ENCODE results near the gene MYLK.

MYLK gene

DNA sequence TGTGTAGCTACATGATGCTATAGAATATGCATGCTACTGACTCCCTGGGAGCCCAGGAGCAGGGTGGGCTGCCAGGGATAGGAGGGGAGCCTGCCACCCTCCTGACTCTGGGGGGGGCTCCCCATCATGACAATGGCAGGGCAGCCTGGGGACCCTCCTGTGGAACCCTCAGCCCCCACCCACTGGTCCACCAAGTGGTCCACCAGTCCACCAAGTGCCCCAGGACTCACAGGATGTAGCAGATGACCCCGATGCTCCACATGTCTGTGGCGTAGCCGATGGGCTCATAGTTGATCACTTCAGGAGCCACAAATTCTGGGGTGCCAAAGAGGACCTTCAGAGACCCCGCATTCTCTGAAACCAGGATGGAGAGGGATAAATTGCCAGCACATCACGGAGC, 246.3 kb downstream of the MYLK start:
- no peak for DNase-seq

DNA sequence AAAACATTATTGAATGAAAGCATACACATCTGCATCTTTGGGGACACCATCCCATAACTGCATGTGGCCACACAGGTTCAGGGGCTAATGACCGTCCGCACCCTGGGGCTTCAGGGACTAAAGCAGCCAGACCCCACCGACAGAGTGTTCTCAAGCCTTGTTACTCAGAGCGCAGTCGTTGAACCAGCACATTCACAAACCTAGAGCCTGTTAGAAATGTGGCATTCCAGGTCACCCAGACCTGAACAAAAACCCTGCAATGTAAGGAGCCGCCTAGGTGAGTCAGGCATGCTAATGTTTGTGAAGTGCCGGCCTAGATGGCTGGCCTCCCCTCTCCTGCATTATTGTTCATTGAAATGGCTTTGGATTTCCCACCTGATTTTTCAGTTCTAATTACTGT, 247.0 kb downstream of the MYLK start:
- no peak for DNase-seq

DNA sequence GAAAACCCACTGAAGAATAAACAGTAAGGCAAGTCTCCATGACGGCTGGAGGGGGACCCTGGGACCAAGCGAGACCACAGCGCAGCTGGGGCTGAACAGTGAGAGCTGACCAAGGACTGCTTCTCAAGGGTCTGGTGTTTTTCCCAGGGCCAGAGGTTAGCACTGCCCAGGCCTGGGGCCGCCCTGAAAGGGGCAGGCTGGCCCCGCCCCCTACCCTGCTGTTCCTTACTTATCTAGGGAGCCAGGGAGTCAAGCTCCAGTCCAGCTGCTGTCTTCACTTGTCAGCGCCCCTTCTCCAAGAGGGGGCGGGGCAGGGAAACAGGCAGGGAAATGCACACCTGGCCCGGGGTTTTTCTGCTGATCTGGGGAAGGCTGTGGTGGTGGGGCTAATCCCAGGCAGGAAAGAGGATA, 247.7 kb downstream of the MYLK start:
- DNase-seq, result no peak

DNA sequence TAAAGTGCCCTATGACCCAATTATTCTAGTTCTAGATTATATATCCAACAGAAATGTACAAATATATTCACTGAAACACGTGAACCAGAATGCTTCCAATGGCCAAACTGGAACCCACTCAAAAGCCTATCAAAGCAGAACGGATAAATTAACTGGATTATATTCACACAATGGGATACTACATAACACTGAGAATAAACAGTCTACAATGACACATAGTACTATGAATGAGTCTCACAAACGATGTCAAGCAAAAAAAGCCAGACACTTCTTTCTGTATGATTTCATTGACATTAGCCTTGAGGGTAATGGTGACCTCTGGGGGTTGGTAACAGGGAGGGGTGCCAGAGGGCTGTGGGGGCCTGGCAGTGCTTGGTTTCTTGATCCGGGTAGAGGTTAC, 248.4 kb downstream of the MYLK start:
- no peak for DNase-seq

DNA sequence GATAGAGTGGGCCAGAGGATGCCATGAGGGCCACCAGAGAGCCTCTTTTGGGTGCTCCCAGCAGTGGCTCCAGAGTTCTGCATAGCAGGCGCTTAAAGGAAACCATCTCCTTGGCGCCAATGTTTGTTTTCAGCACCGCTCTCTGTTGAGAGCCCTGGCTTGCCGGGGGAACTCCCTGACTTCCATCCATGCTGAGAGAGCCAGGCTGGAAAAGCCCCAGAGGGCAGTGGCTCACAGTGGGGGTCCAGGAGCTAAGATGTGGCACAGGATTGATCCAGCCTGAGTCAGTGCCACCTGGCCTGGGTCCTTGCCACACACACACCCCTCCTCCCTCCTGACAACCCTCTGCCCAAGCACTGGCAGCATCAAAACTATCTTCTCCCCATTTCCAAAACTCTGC, 248.9 kb downstream of the MYLK start:
- no peak for DNase-seq

DNA sequence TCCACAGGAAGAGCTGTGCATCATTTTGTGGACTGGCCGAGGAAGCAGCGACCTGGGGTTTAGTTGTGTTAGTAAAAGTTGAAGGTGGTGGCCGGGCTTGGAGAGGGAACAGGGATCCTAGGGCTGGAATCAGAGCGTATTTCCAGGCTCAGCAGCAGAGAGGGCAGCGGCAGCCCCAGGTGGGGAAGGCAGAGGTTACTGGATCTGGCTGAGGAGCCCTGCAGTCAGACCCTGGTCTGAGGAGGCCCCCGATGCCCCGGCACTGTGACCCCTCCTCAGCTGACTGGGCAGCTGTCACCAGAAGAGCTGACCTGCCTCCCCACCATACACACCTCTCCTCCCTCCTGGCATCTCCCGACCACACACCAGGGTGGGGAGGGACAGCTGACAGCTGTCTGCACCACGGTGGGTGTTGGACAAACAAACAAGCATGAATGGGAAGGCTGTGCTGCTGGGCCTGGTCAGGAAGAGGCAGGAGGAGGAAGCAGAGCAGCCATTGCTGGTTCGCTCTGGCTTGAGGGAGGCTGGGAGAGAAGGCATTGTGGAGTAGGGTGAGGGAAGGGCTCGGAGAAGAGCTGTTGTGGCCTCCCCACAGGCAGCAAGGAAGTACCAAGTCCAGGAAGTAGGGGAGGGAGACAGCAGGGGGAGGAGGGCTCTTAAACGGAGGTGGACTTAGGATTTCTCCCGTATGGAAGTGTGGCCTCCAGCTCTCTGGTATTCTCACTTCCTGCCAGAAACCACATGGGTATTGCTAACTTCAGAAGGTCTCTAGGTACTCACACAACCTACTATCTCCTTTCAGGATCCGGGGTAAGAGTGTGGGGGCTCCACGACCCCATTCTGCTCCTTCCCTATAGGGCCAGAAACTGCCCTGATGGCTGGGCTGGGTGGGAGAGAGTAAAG, 249.7 kb downstream of the MYLK start:
- DNase-seq, result no peak

DNA sequence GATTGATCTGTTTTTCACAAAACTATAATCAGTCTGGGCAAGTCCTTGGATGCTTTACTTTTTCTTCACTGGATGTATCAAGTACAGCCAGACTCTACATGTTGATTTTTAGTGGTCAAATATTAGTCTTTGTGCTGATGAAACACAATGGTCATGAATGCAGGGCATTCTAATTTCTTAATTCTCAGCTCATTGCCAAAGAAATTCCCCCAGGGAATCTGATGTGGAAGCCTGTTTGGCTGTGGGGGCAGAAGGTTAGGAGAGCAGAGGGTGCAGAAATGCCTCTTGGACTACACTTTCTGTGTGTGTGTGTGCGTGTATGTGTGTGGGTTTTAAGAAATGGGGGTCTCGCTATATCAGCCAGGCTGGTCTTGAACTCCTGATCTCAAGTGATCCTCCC, 250.6 kb downstream of the MYLK start:
- no peak for DNase-seq

DNA sequence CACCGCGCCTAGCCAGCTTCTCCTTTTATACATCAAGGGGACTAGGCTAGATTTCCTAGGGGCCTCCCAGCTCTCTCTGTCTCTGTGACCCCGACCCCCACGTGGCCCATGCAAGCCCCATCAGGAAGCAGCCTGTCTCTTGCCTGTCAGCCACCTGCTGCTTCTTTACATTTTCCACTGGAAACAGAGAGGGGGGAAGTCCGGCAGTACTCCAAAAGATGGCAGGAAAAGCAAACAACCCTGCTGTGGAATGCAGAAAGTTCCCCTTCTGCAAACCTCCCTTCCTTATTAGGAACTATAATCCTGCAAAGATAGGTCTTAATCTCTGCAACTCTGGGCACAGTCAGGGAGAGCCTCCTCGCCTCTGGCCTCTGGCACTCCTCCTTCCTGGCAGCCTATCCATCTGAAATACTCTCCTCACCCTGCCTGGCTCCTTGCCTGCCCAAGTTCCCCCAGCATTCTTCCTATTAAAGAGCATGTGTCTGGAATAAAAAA, 251.9 kb downstream of the MYLK start:
- DNase-seq, result no peak

DNA sequence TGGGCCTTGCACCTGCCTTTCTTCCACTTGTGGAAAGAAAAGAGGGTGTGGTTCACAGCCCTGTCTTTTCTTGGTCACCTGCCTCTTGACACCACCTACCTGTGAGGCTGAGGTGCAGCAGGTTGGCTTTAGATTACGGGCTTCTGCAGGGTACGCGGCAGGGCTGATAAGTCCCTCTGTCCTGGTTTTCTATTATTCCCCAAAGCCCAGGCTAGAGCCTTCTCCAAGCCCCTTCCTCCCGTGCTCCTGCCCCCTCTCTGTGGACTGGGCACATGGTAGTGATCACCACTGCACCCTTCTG, 254.4 kb downstream of the MYLK start:
- no peak for DNase-seq

DNA sequence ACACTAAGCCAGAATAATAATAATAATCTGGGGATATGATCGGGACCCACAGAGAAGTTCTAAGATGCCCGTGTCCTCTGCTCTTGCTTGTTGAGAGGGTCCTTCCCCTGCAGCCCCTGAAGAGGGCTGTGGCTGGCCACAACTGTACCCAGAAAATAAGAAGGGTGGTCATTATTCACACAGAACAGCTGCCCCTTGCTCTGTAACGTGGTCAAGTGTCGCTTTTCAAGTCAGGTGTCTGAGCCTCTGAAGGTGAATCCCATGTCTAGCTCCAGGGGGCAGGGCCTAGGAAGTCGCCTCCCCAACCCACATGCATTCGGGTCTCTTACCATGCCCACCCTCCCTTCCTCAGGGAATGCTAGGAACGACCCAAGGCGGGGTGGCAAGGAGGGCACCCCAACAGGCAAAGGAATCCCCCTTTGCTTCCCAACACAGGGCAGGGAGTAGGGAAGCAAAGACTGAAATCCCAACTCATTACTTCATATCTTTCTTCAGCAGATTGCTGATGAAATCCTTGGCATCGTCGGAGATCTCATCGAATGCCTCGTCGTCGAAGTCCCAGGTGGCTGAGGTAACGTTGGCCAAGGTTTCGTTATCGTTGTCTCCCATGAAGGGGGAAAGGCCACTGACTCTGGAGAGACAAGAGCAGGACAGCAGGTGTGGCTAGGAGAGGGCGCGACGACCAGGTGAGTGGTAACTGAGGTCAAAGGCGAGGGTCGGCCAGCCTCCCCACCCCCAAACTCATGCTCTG, 255.0 kb downstream of the MYLK start:
- DNase-seq, result no peak

DNA sequence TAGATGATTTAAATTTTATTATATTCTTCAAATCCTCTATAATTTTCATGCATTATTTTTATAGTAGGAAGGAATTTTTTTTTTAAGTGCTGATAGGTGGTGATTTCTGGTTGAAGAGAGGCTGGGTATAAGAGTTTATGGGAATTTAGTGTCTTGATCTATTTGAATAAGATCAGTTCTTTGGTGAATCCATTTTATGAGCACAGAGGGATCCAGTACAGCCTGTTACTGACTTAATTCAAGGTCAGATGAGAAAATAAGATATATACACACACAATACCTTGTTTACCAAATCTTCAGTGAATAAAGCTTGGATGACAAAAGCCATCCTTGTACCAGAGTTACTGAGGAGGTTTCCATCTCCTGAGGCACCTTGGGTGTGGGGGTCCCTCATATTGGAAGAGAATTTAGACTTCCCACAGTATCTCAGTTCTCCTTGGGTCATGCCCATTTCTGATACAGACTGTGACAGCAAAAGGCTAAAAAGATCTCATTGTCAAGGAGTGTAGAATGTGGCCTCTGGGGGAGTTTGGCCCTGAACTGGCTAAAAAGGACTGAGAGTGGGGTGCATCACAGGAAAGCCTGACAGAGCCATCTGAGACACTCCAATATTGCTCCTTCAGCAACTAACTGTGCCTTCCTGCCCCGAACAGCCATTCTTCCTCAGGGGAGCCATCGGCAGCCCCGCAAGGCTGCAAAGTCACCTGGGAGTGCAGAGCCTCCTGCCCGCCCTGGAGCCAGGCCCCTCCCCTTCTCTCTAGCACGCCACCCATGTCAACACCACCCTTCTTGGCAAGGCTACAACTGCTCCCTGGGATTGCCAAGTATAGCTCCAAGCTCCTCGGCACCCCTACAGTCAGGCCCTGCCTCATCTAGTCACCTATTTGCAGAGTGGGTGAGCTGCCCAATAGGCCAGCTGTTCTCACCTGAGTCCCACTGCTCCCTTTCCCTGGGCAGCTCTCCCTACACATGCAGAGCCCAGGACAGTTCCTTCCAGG, 256.2 kb downstream of the MYLK start:
- DNase-seq, result no peak

DNA sequence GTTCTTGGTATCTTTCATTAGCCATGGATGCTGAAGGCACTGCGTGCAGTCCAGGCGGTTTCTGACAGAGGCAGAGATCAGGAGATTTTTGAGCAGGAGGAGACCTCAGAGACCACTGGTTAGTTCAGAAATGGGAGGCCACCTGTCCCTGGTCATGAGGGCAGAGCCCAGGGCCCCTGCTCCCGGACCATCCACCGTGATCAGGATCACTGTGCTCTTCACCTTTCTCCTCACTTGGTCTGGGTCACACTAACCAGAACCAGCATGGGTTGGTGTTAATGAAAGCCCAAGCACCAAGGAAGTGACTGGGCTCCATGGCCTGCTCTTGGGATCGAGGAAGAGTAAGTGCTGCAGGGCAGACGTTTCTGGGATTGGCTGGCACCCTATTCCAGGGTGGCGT, 257.3 kb downstream of the MYLK start:
- DNase-seq, result no peak

DNA sequence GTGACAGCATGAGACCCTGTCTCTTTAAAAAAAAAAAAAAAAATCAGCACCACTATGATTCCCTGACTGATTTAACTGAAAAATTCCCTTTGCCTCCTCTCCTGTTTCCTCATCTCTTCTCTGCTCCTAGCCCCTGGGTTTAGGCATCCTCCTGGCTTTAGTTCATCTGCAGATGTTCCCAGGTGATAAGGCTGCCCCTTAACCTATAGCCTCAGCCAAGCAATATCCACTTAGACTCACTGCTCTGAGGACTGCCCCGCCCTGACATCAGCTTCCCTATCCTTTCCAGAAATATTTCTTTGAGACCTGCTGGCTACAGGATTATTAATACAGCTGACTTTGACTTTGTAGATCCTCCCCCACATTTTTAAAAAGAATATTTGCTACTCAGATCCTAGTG, 259.8 kb downstream of the MYLK start:
- no peak for DNase-seq

DNA sequence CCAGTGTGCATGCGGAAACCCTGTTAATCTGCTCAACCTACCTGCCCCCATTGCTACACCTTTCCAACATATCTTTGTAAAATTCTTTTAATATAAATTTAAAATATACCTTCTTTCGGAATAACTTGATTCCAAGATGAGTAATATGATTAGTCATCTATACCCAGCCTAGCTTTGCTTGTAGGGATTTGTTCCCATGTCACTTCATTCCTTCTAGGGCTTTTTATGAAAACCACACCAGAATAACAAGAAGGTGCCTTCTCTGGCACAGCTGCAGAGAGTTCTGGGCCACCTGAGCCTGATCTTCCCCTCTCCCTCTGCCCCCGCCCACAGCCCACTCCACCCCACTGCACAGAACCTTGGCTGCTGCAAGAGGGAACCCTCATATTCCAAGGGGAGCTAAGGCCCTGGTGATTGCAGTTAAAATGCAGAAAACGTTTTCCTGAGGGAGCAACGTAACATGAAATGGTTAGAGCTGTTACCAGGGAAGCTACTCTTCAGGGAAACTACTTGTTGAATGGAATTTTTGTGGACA, 260.7 kb downstream of the MYLK start:
- DNase-seq, result no peak

DNA sequence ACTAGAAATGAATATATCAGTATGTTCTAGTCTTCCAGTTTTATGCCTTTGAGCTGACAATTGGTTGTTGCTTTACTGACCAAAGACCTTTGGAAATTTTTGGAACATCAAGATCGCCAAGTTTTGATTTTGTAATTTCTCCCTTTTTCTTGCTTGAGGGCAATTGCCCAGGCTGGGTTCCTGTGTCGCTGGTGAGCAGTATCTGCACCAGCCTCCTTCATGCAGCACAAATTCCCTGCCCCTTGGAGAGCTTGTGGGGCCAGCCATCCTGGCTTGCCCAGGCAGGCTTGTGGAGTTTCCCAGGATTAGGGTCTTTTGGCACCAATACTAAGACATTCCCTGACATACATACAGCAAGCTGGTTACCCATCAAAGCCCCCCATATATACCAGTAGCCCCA, 261.4 kb downstream of the MYLK start:
- DNase-seq, result no peak

DNA sequence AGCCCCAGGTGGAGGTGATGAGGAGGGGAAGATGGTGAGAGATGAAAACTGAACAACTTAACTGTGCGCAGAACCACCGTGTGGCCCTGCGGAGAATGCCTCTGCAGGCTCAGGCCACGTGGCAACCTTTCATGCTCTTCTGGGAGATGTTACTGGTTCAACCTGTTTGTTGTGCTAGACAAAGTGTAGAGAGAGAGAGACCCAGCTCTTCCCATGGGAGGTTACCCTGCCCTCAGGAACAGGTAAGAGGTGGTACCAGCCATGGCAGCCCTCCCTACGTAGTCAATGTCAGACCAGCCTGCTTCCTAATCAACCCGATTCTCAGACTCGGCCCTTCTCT, 262.3 kb downstream of the MYLK start:
- no peak for DNase-seq

DNA sequence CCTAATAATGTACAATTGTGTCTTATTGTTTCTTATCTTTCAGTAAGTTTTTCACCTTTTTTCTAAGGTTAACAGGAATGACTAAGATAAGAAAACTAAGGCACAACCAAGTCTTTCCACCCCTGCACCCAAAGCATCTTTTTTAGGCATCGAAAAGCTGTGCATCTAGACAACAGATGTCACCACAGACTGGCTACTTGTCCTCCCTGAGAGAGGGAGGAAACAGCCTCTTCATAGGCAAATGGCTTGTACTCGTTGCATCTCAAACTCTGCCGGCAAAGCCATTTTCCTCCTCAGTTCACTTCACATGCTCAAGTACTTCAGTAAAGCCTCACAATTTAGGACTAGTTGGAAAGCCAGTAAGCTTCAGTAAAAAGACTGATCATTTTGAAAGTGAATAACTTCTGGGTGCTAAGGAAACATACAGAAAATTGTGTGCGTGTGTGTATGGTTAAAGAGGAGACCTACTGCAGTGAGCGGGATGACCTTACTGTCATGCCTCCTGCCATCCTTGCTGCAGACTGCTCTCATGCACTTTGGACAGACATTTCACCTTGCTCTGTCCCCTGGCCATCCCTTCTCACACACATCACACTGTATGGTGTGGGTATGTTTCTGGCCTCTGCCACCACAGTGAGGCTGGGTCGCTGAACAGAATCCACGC, 262.8 kb downstream of the MYLK start:
- no peak for DNase-seq

DNA sequence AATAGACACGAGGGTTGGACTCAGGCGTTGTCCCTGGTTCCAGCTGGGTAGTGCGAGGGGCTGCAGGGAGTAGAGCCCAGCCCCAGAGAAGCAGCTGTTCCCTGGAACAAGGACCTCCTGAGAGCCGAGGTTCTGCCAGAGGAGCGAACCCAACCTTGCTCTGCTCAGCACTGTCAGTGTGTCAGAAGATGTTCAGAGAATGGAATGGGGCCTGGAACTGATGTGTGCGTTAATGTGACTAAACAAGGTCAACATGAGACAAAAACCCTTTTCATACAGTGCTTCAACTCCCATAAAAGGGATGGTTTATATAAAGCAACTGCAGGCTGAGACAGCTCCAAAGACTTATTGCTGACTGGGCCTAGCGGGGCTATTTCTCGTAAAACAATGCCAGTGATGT, 263.8 kb downstream of the MYLK start:
- DNase-seq, result no peak

DNA sequence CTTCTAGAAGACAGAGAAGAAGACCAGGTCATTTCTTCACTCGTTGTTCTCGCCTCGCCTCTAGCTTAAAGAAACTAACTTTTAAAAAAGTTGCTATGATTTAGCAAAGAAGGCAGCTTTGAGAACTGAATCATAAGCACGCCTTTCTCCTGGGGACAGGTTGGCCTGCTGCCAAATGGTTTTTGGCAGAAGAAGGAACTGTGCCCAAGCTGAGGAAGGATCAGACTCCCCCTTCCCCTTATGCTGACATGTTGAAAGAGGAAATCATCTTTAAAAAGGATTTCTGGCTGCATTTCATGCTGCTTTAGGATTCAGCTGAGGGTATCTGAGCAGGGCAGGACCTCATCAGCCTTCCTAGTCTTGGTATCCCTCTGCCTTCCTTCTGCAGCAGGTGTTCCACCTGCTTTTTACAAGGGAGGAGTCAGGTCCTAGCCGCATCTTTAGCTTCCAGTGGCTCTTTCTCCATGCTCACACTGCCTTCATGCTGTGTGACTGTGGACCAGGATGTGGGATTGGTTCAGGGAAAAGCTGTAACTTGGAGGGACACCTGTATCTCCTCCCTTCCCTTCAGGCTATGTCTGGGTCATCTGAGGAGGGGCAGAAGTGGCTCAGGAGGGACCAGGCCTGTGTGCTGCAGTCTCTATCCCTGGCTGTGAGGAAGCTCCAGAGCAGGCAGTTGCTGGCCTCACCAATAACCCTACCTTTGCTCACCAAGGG, 265.2 kb downstream of the MYLK start:
- no peak for DNase-seq

DNA sequence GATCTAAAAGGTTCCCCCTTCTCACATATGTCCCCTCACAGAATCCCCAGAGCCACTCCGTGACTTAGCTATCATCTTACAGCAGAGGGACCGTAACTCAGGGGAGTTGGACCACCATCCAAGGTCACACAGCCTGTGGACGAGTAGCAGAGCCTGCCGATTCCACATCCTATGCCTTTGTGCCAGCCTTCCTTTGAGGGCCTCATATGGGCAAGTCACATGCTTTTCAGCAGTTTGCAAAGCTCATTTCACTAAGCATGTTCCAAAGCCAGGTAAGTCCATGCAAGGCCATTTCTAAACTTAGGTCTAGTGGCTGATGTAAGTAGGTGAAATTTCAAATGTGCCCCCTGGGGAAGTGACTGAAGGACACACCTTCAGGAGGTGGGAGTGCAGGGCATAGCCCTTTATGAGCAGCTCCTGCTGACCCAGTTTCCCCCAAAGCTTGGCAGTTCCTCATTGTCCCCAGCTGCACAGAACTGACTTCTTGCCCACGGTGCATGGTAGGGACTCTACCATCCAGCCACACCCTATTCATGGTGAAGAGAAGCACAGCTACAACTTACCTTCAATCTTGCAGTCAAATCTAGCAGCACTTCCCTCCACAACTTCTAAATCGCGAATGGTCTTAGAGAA, 265.9 kb downstream of the MYLK start:
- DNase-seq, result no peak

DNA sequence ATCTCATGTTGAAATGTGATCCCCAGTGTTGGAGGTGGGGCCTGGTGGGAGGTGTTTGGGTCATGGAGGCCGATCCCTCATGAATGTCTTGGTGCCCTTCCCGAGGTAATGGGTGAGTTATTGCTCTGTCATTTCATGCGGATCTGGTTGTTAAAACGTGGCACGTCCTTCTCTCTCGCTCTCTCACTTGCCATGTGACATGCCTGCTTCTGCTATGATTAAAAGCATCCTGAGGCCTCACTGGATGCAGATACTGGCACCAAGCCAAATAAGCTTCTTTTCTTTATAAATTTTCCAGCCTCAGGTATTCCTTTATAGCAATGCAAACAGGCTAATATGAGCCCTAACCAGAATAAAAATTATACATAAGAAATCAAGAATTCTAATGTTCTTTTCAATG, 267.5 kb downstream of the MYLK start:
- no peak for DNase-seq

Data from stimulated activated CD4-positive, alpha-beta T cell treated with anti-CD3 and anti-CD28 coated beads, Interleukin-2, amount 100 ng/mL, for 48 hours (primary cell).